Measurements from ENCODE around the gene ORMDL3.

ORMDL3 gene

GRCh38 chr17:39938140-39938869 lies 10.9 kb upstream of the ORMDL3 start:
- Mint-ChIP-seq H3K27ac (no peak overlapping the region), H3K9me3 (no peaks in the 10 kb centered on the region), H3K4me3 (no peak overlapping the region), H3K4me1 (peaks cover 22% of the 10 kb centered on the region), H3K36me3 (no peaks in the 10 kb centered on the region)
- ATAC-seq (peak; percentile 9), DNase-seq (ENCODE audit: low spot score in 2 of 2) (no peak)

GRCh38 chr17:39937447-39937846 lies 10.0 kb upstream of the ORMDL3 start:
- Mint-ChIP-seq H3K4me3 (no peak overlapping the region), H3K36me3 (no peaks in the 10 kb centered on the region), H3K4me1 (peaks cover 22% of the 10 kb centered on the region), H3K9me3 (no peaks in the 10 kb centered on the region), H3K27ac (no peak overlapping the region)
- DNase-seq (ENCODE audit: low spot score in 2 of 2) (no peak), ATAC-seq (no peak)

GRCh38 chr17:39935909-39936308 lies 8.5 kb upstream of the ORMDL3 start:
- Mint-ChIP-seq H3K9me3 (no peaks in the 10 kb centered on the region), H3K27ac (no peak overlapping the region), H3K36me3 (no peaks in the 10 kb centered on the region), H3K4me3 (no peak overlapping the region), H3K4me1 (peaks cover 16% of the 10 kb centered on the region)
- ATAC-seq (no peak), DNase-seq (ENCODE audit: low spot score in 2 of 2) (no peak)

- Mint-ChIP-seq H3K4me1 (peaks cover 9% of the 10 kb centered on the region), H3K36me3 (no peaks in the 10 kb centered on the region), H3K9me3 (no peaks in the 10 kb centered on the region), H3K4me3 (no peak overlapping the region), H3K27ac (no peak overlapping the region)
- no peak for DNase-seq (ENCODE audit: low spot score in 2 of 2)
- no peak for ATAC-seq
Observed at GRCh38 chr17:39934324-39934723, 6.9 kb upstream of the ORMDL3 start.

GRCh38 chr17:39933912-39934311 lies 6.5 kb upstream of the ORMDL3 start:
- ATAC-seq (no peak), DNase-seq (ENCODE audit: low spot score in 2 of 2) (no peak)
- peaks cover 9% of the 10 kb centered on the region for H3K4me1 Mint-ChIP-seq
- H3K36me3 Mint-ChIP-seq, result no peaks in the 10 kb centered on the region
- no peak overlapping the region for H3K27ac Mint-ChIP-seq
- H3K4me3 Mint-ChIP-seq, result no peak overlapping the region
- no peaks in the 10 kb centered on the region for H3K9me3 Mint-ChIP-seq

- H3K4me3 Mint-ChIP-seq, result no peak overlapping the region
- H3K36me3 Mint-ChIP-seq, result peaks cover 11% of the 10 kb centered on the region
- no peaks in the 10 kb centered on the region for H3K9me3 Mint-ChIP-seq
- H3K4me1 Mint-ChIP-seq, result peaks cover 36% of the 10 kb centered on the region
- DNase-seq (ENCODE audit: low spot score in 2 of 2) (no peak), ATAC-seq (no peak)
- no peak overlapping the region for H3K27ac Mint-ChIP-seq
Observed at GRCh38 chr17:39929646-39930407, 2.4 kb upstream of the ORMDL3 start.

GRCh38 chr17:39928858-39929645 lies 1.7 kb upstream of the ORMDL3 start:
- Mint-ChIP-seq H3K27ac (peak overlapping the region; percentile 63), H3K36me3 (peaks cover 19% of the 10 kb centered on the region), H3K4me3 (peak overlapping the region; percentile 79), H3K9me3 (no peaks in the 10 kb centered on the region), H3K4me1 (peaks cover 44% of the 10 kb centered on the region)
- ATAC-seq (peak; percentile 68), DNase-seq (ENCODE audit: low spot score in 2 of 2) (no peak)

GRCh38 chr17:39927929-39928857 lies 792 bp upstream of the ORMDL3 start:
- DNase-seq (ENCODE audit: low spot score in 2 of 2), result peak in 1 of 2 donors; percentile 66
- Mint-ChIP-seq H3K27ac (peak overlapping the region; percentile 95), H3K4me1 (peaks cover 50% of the 10 kb centered on the region), H3K9me3 (no peaks in the 10 kb centered on the region), H3K36me3 (peaks cover 27% of the 10 kb centered on the region), H3K4me3 (peak overlapping the region; percentile 79)
- ATAC-seq, result peak; percentile 0

- DNase-seq (ENCODE audit: low spot score in 2 of 2), result peak; percentile 28 to 80
- ATAC-seq, result peak; percentile 69
- Mint-ChIP-seq H3K4me1 (peaks cover 64% of the 10 kb centered on the region), H3K9me3 (no peaks in the 10 kb centered on the region), H3K27ac (peak overlapping the region; percentile 95), H3K36me3 (peaks cover 43% of the 10 kb centered on the region), H3K4me3 (peak overlapping the region; percentile 79)
Observed at GRCh38 chr17:39926588-39927100, 757 bp downstream of the ORMDL3 start.

GRCh38 chr17:39926135-39926587 lies 1.2 kb downstream of the ORMDL3 start:
- ATAC-seq, result no peak
- peak overlapping the region; percentile 79 for H3K4me3 Mint-ChIP-seq
- H3K9me3 Mint-ChIP-seq, result no peaks in the 10 kb centered on the region
- peak overlapping the region; percentile 95 for H3K27ac Mint-ChIP-seq
- peaks cover 69% of the 10 kb centered on the region for H3K4me1 Mint-ChIP-seq
- no peak for DNase-seq (ENCODE audit: low spot score in 2 of 2)
- H3K36me3 Mint-ChIP-seq, result peaks cover 48% of the 10 kb centered on the region

GRCh38 chr17:39925282-39926134 lies 1.9 kb downstream of the ORMDL3 start:
- peaks cover 54% of the 10 kb centered on the region for H3K36me3 Mint-ChIP-seq
- H3K4me3 Mint-ChIP-seq, result peak overlapping the region; percentile 79
- DNase-seq (ENCODE audit: low spot score in 2 of 2) (no peak), ATAC-seq (no peak)
- H3K4me1 Mint-ChIP-seq, result peaks cover 75% of the 10 kb centered on the region
- H3K27ac Mint-ChIP-seq, result peak overlapping the region; percentile 95
- no peaks in the 10 kb centered on the region for H3K9me3 Mint-ChIP-seq

GRCh38 chr17:39924691-39925055 lies 2.7 kb downstream of the ORMDL3 start:
- H3K4me3 Mint-ChIP-seq, result peak overlapping the region; percentile 79
- no peak for ATAC-seq
- peaks cover 54% of the 10 kb centered on the region for H3K36me3 Mint-ChIP-seq

GRCh38 chr17:39923836-39924690 lies 3.3 kb downstream of the ORMDL3 start:
- Mint-ChIP-seq H3K36me3 (peaks cover 61% of the 10 kb centered on the region), H3K4me1 (peaks cover 79% of the 10 kb centered on the region), H3K4me3 (peak overlapping the region; percentile 79), H3K9me3 (no peaks in the 10 kb centered on the region), H3K27ac (peak overlapping the region; percentile 95)
- ATAC-seq (no peak), DNase-seq (ENCODE audit: low spot score in 2 of 2) (no peak)

More at GRCh38 chr17:39924691-39925055, 2.7 kb downstream of the ORMDL3 start:
- Mint-ChIP-seq H3K4me1 (peaks cover 80% of the 10 kb centered on the region), H3K27ac (peak overlapping the region; percentile 95), H3K9me3 (no peaks in the 10 kb centered on the region)
- no peak for DNase-seq (ENCODE audit: low spot score in 2 of 2)

Data from stimulated activated effector memory CD8-positive, alpha-beta T cell treated with anti-CD3 and anti-CD28 coated beads, Interleukin-12 subunit alpha, Interleukin-12 subunit beta, amount 100 ng/mL, for 72 hours (primary cell).